ENCODE measurements around the gene DGKG. TPM values are rescaled to one million over a fixed set of nuclear protein-coding genes. Genes with fewer than 3 reads are reported as not detected.

Gene DGKG
- total RNA-seq, 4 donors from 2014 or later: 0.70 to 13.2 (median 5.9) TPM

DNA sequence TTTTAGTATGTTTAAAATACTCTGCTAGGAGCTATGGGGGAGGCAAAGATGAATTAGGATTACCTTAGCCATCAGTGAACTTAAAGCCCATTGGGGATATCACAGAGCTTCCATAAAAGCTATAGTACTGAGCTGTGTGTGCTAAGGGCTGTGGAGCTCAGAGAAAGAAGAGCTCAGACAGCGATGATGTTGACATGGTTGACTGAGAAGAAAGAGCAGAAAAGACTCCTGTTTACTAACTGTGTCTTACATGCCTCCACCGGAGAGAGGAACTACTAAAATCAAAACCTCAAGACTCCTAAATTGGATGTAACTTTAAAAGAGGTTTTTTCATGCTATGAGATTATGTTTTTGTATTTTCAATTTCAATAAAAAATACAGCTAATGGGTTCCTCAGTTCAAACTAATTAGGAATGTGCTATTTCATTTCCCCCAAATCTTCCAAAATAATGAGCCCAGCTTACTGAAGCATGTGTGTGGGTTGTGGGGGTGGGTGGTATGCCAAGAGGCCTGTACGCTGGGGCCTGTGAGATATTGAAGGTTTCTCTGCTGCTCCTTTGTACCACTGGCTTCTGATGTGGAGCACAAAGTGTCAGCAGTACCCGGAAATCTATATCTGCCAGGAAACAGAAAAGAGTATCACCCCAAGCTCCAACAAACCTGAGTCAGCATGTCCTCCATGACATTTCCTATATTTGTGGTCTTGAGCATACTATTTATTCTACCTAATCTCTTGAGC lies 22.7 kb downstream of the DGKG start:
- no peaks in the 10 kb centered on the region for H3K9me3 ChIP-seq
- no peak for DNase-seq
- H3K4me3 ChIP-seq: no peak overlapping the region
- peak overlapping the region in 1 of 4 donors; percentile 43 for H3K27ac ChIP-seq
- H3K4me1 ChIP-seq: no peaks in the 10 kb centered on the region
- H3K36me3 ChIP-seq: no peaks in the 10 kb centered on the region
- TF ChIP-seq, protein P1, sequence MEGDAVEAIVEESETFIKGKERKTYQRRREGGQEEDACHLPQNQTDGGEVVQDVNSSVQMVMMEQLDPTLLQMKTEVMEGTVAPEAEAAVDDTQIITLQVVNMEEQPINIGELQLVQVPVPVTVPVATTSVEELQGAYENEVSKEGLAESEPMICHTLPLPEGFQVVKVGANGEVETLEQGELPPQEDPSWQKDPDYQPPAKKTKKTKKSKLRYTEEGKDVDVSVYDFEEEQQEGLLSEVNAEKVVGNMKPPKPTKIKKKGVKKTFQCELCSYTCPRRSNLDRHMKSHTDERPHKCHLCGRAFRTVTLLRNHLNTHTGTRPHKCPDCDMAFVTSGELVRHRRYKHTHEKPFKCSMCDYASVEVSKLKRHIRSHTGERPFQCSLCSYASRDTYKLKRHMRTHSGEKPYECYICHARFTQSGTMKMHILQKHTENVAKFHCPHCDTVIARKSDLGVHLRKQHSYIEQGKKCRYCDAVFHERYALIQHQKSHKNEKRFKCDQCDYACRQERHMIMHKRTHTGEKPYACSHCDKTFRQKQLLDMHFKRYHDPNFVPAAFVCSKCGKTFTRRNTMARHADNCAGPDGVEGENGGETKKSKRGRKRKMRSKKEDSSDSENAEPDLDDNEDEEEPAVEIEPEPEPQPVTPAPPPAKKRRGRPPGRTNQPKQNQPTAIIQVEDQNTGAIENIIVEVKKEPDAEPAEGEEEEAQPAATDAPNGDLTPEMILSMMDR (IDR thresholded peaks at IDR 0.05): no peak
- TF ChIP-seq POLR2A (IDR thresholded peaks at IDR 0.05): no peak
- no peaks in the 10 kb centered on the region for H3K27me3 ChIP-seq

DNA sequence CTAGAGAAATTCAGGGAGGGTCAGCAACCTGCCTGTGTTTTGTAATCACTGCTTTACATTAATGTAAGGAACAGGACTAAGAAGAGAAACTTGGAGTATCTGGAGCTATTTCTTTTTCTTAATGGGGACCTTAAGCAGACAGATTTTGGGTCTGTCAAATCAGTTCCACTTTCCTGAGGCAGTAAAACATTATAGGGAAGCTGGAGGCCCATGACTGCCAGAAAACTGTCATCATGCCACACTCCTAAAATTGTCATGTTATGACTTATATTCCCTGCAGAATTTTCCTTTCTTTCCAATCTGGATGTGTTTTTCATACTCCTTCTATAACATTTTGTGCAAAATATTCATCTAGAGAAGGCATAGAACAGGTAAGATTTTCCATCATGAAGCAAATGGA lies 28.8 kb downstream of the DGKG start:
- TF ChIP-seq, protein P1 (IDR thresholded peaks at IDR 0.05): no peak
- no peak for TF ChIP-seq POLR2A (IDR thresholded peaks at IDR 0.05)
- Histone ChIP-seq H3K27ac (no peak overlapping the region), H3K36me3 (no peaks in the 10 kb centered on the region), H3K27me3 (no peaks in the 10 kb centered on the region), H3K4me3 (no peak overlapping the region), H3K4me1 (no peaks in the 10 kb centered on the region), H3K9me3 (no peaks in the 10 kb centered on the region)
- no peak for DNase-seq

DNA sequence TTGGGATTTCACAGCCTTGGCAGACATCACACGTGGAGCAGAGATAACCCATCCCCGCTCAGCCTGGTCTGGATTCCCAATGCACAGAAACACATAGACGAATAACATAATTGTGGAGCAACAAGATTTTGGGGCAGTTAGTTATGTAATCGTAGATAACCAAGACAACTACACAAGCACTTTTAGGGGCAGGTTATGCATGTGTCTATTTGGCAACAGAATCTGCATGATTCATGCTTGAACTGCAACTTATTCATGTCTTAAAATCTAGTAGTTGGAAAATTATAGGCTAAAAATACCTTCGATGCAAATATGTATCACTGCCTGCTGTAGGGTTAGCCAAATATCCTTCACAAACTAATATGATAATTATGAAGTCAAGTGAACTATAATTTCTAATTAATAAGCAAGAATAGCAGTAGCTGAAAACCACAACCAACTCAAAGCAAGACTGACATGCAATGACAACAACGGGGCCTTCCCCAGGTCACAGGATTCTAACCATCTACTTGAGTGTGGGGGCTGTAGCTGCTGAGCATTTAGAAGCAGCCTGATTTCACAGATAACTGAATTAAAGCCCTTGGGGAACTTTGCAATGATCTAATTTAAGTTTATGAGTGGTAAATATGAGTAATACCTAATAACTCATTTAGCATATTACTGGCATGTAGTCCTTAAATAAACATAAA lies 31.1 kb downstream of the DGKG start:
- no peaks in the 10 kb centered on the region for H3K27me3 ChIP-seq
- TF ChIP-seq, protein P1 (IDR thresholded peaks at IDR 0.05): no peak
- no peak for TF ChIP-seq POLR2A (IDR thresholded peaks at IDR 0.05)
- H3K4me3 ChIP-seq: no peak overlapping the region
- no peak overlapping the region for H3K27ac ChIP-seq
- no peak for DNase-seq
- H3K36me3 ChIP-seq: no peaks in the 10 kb centered on the region
- H3K9me3 ChIP-seq: no peaks in the 10 kb centered on the region
- H3K4me1 ChIP-seq: no peaks in the 10 kb centered on the region

DNA sequence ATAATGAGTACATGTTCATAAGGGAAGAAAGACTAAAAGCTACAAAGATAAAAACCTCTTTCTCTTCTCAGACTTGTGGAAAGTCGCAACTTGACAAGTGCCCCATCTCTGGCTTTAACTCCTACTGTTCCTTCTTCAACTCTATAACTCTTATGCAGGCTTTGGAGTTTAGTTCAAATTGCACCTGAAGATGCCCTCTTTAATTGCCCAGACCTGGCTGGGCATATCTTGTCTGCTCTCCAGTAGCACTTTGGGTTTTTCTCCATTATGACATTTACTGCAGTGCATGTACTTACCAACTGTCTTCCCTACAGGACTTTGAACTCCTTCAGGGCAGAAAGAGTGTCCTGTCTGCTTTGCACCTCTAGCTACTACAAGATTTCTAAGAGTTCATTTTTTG lies 32.4 kb downstream of the DGKG start:
- Histone ChIP-seq H3K4me3 (no peak overlapping the region), H3K27me3 (no peaks in the 10 kb centered on the region), H3K4me1 (no peaks in the 10 kb centered on the region), H3K9me3 (no peaks in the 10 kb centered on the region), H3K36me3 (no peaks in the 10 kb centered on the region), H3K27ac (no peak overlapping the region)
- TF ChIP-seq, protein P1 (IDR thresholded peaks at IDR 0.05): no peak
- no peak for TF ChIP-seq POLR2A (IDR thresholded peaks at IDR 0.05)
- DNase-seq: no peak

DNA sequence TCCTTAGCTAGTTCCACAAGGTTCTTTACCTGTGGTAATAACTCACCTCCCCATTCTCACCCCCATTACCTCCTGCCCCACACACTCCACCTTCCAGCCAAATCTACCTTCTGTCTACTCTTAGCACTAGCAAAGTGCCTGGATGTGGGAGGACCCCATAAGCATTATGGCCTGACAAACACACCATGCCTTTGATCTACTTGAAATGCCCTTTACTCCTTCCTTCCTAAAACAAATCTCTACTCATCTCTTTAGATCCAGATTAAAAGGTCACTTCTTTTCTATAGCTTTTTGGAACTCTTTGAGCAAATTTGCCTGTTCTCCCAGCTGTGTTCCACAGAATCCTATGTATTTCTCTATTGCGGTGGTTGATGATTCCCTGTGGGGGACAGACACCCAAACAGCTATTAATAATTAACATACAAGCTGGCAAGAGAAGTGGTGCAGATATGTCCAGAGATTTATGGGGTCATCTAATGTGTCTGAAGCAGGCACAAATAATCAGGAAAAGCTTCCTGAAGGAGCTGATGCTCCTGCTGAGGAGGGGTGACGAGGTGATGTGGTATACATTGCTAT lies 34.0 kb downstream of the DGKG start:
- H3K4me1 ChIP-seq: no peaks in the 10 kb centered on the region
- no peaks in the 10 kb centered on the region for H3K9me3 ChIP-seq
- no peak overlapping the region for H3K27ac ChIP-seq
- no peak overlapping the region for H3K4me3 ChIP-seq
- no peaks in the 10 kb centered on the region for H3K36me3 ChIP-seq
- no peaks in the 10 kb centered on the region for H3K27me3 ChIP-seq
- TF ChIP-seq POLR2A (IDR thresholded peaks at IDR 0.05): no peak
- TF ChIP-seq, protein P1 (IDR thresholded peaks at IDR 0.05): no peak
- DNase-seq: no peak

Measured in Peyer's patch (tissue), 4 donors.